Progenitor cell of endocrine pancreas (in vitro differentiated cells): ENCODE measurements around the gene ANO4. TPM values are rescaled to one million over a fixed set of nuclear protein-coding genes. Genes with fewer than 3 reads are reported as not detected.

ENCODE experiments used
- DNase-seq: peaks from one replicate; pipeline ENCODE4 v3.0.0; 2021; ENCODE audit warnings: low spot score; ENCODE audit not compliant: unreplicated experiment
- H3K27ac Mint-ChIP-seq: 2 replicates; pipeline ENCODE4 v1.8.0; 2021; ENCODE audit warnings: mild to moderate bottlenecking, moderate library complexity, mixed read lengths
- H3K27me3 Mint-ChIP-seq: 2 replicates; pipeline ENCODE4 v1.8.0; 2021; ENCODE audit warnings: mixed read lengths
- H3K36me3 Mint-ChIP-seq: 2 replicates; pipeline ENCODE4 v1.8.0; 2022; ENCODE audit warnings: mixed read lengths; ENCODE audit not compliant: insufficient read depth
- H3K4me1 Mint-ChIP-seq: 2 replicates; pipeline ENCODE4 v1.8.0; 2021; ENCODE audit warnings: low read depth, mixed read lengths
- H3K4me3 Mint-ChIP-seq: 2 replicates; pipeline ENCODE4 v1.8.0; 2021; ENCODE audit warnings: low read depth, mild to moderate bottlenecking, moderate library complexity, mixed read lengths
- H3K9me3 Mint-ChIP-seq: 2 replicates; pipeline ENCODE4 v1.8.0; 2021; ENCODE audit warnings: low read depth, mixed read lengths
- total RNA-seq: library from RNA; stranded (reverse); gene quantifications from 2 replicates; pipeline ENCODE4 v1.2.1, GENCODE V29; 2021
- TF ChIP-seq, protein P1 (sequence below): fragments of 200-600 bp; sonication (generic); IDR thresholded peaks from one replicate; pipeline ENCODE4 v1.5.0; 2021; ENCODE audit warnings: antibody characterized with exemption, mild to moderate bottlenecking; ENCODE audit not compliant: unreplicated experiment

The ANO4 gene
- total RNA-seq, 1 donor from 2014 or later, result 0.38 TPM

DNA sequence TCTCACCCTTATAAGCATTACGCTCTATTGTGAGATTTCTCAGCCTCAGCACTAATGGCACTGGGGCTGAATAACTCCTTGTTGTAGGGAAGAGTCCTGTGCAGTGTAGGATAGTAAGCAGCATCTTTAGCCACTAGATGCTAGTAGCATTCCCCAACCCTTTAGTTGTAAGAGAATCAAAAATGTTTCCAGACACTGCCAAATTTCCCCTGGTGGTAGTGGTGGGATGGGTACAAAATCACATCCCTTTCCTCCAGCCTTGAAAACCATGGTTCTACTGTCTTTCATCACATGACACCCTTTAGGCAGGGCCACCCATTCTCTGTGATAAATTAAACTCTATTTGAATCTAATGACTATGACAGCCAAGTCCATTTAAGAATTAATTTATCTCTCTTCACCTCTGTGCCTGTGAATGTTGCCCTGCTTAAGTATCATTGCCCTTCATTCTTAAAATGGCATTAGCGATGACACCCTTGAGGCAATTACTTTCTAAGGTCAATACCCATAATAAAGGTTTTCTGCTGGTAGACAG is 199.4 kb downstream of the ANO4 start:
- Mint-ChIP-seq H3K27ac (no peak overlapping the region), H3K4me3 (no peak overlapping the region), H3K9me3 (no peaks in the 10 kb centered on the region), H3K27me3 (no peaks in the 10 kb centered on the region), H3K4me1 (no peaks in the 10 kb centered on the region), H3K36me3 (no peaks in the 10 kb centered on the region)
- TF ChIP-seq, protein P1, sequence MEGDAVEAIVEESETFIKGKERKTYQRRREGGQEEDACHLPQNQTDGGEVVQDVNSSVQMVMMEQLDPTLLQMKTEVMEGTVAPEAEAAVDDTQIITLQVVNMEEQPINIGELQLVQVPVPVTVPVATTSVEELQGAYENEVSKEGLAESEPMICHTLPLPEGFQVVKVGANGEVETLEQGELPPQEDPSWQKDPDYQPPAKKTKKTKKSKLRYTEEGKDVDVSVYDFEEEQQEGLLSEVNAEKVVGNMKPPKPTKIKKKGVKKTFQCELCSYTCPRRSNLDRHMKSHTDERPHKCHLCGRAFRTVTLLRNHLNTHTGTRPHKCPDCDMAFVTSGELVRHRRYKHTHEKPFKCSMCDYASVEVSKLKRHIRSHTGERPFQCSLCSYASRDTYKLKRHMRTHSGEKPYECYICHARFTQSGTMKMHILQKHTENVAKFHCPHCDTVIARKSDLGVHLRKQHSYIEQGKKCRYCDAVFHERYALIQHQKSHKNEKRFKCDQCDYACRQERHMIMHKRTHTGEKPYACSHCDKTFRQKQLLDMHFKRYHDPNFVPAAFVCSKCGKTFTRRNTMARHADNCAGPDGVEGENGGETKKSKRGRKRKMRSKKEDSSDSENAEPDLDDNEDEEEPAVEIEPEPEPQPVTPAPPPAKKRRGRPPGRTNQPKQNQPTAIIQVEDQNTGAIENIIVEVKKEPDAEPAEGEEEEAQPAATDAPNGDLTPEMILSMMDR, result no peak
- no peak for DNase-seq

DNA sequence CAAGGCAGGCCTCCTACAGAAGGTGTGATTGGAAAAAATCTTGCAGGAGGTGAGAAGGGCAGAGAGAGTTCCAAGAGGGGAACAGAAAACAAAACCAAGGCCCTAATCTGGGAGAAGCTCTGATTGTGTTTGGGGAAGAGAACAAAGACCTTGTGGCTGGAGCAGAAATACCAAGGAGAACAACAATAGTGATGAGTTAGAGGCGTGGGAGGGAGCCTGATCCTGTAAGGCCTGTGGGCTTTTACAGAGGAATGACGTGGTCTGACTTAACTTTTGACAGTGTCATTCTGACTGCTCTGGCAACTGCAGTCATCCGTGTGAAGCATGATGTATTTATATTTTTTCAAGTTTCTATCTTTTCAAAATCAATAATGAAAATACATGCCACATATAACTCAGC is 200.6 kb downstream of the ANO4 start:
- TF ChIP-seq, protein P1, result no peak
- no peak overlapping the region for H3K4me3 Mint-ChIP-seq
- H3K9me3 Mint-ChIP-seq, result no peaks in the 10 kb centered on the region
- no peaks in the 10 kb centered on the region for H3K4me1 Mint-ChIP-seq
- no peak for DNase-seq
- H3K36me3 Mint-ChIP-seq, result no peaks in the 10 kb centered on the region
- H3K27ac Mint-ChIP-seq, result no peak overlapping the region
- H3K27me3 Mint-ChIP-seq, result no peaks in the 10 kb centered on the region

DNA sequence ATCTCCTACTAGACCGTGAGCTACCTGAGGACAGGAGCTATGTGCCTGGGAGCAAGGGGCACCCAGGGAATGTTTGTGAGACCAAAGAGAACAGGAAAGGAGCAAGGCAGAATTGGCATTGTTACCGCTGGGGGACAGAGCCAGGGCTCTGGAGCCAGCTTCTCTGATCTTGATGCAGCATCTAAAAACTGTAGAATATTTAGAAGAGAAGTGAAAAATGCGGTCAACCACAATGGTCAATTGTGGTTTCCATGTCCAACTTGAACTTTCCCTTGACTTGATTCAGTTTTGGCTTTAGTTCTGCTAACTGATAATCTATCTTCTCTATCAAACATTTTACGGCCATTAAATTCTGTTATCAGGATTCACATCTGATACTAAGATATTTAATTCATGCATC is 201.2 kb downstream of the ANO4 start:
- no peak overlapping the region for H3K27ac Mint-ChIP-seq
- H3K27me3 Mint-ChIP-seq, result no peaks in the 10 kb centered on the region
- H3K36me3 Mint-ChIP-seq, result no peaks in the 10 kb centered on the region
- no peak overlapping the region for H3K4me3 Mint-ChIP-seq
- DNase-seq, result no peak
- H3K9me3 Mint-ChIP-seq, result no peaks in the 10 kb centered on the region
- H3K4me1 Mint-ChIP-seq, result no peaks in the 10 kb centered on the region
- TF ChIP-seq, protein P1, result no peak

DNA sequence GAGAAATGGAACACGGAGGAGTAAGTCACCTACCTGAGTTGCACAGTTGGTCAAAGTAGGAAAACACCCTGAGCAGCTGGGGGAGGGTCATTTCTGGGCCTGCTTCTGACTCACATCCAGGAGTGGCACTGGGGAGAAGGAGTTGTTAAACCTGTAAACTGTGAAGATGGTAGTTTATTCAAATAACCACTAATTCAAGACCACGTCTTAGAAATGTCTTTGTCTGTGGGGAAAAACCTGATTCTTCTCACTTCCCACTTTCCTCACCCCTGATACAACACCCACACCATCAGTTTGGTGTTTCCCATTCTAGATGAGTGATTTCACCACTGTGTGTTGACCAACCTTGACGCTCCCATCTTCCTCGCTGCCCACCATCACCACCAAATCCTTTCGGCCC is 207.1 kb downstream of the ANO4 start:
- no peaks in the 10 kb centered on the region for H3K36me3 Mint-ChIP-seq
- TF ChIP-seq, protein P1, result no peak
- H3K4me1 Mint-ChIP-seq, result no peaks in the 10 kb centered on the region
- no peak overlapping the region for H3K4me3 Mint-ChIP-seq
- DNase-seq, result no peak
- H3K27me3 Mint-ChIP-seq, result no peaks in the 10 kb centered on the region
- H3K27ac Mint-ChIP-seq, result no peak overlapping the region
- no peaks in the 10 kb centered on the region for H3K9me3 Mint-ChIP-seq

DNA sequence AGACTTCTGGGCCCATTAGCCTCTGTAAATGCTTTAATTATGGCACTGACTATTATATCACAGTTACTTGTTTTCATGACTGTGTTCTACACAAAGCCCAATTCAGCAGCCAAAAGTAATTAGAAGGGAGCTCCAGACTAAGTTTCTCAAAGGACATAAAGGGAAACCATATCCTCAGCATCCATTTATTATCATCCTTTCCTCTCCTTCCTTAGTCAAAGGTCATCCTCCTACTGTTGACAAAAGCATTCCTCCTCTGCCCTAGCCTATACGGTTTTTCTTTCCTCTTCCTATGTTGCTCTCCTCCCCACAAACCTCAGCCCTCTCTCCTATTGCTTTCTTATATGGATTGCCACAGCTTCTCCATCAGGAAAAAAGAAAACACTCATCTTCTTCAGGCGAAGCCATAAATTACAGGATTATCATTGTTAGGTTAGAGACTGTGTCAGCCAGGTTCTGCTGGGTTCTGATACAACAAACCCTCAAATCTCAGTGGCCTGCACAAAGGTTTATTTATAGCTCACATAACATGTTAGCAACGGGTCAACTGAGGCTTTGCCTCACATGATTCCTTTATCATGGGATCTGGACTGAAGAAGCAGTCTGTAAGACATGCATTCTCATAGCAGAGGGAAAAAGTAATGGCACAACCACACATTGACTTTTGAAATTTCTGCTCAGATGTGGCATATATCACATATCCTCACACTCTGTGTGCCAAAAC is 208.3 kb downstream of the ANO4 start:
- H3K27ac Mint-ChIP-seq, result no peak overlapping the region
- no peak overlapping the region for H3K4me3 Mint-ChIP-seq
- no peaks in the 10 kb centered on the region for H3K36me3 Mint-ChIP-seq
- no peaks in the 10 kb centered on the region for H3K4me1 Mint-ChIP-seq
- H3K27me3 Mint-ChIP-seq, result no peaks in the 10 kb centered on the region
- DNase-seq, result no peak
- TF ChIP-seq, protein P1, result no peak
- no peaks in the 10 kb centered on the region for H3K9me3 Mint-ChIP-seq
